HFFc6 (cell line): ENCODE measurements around the gene MRTFB. TPM values are rescaled to one million over a fixed set of nuclear protein-coding genes. Genes with fewer than 3 reads are reported as not detected.

Source experiments
- DNase-seq: peaks from one replicate; pipeline ENCODE4 v3.0.0-alpha.2; 2018
- H3K27ac Mint-ChIP-seq: 2 replicates; pipeline ENCODE4 v1.8.0; 2020; ENCODE audit warnings: mild to moderate bottlenecking, mixed read lengths
- H3K27me3 Mint-ChIP-seq: 2 replicates; pipeline ENCODE4 v1.8.0; 2021; ENCODE audit warnings: mild to moderate bottlenecking, moderate library complexity, mixed read lengths; ENCODE audit not compliant: insufficient read depth
- H3K36me3 Mint-ChIP-seq: 2 replicates; pipeline ENCODE4 v1.8.0; 2021; ENCODE audit warnings: low read depth, mixed read lengths
- H3K4me1 Mint-ChIP-seq: 2 replicates; pipeline ENCODE4 v1.8.0; 2020; ENCODE audit warnings: low read depth, mixed read lengths
- H3K4me3 Mint-ChIP-seq: 2 replicates; pipeline ENCODE4 v1.8.0; 2020; ENCODE audit warnings: mild to moderate bottlenecking, moderate library complexity, mixed read lengths
- H3K9me3 Mint-ChIP-seq: 2 replicates; pipeline ENCODE4 v1.8.0; 2020; ENCODE audit warnings: mild to moderate bottlenecking, mixed read lengths
- total RNA-seq, 6 experiments: library from RNA; stranded (reverse); fragmentation: NEBNext Ultra II Directional; extraction: Animal tissue kit (Norgen Biotek cat#: 25700); gene quantifications; 2 replicates in 1 of 6; 3 replicates in 5 of 6; pipeline ENCODE4 v1.2.3, GENCODE V29; 2021
- TF ChIP-seq, protein P1 (sequence below): fragments of 200-600 bp; sonication (generic); IDR thresholded peaks from 2 replicates; pipeline ENCODE4 v1.5.0; 2021; ENCODE audit warnings: antibody characterized with exemption, mild to moderate bottlenecking

Gene MRTFB
- total RNA-seq, 6 experiments from 2014 or later: 10.3 to 16.9 (median 14.0) TPM

- Mint-ChIP-seq H3K4me1 (peaks cover 36% of the 10 kb centered on the region), H3K27ac (no peak overlapping the region), H3K27me3 (no peaks in the 10 kb centered on the region; the same call in 1 of the 2 replicates), H3K36me3 (no peaks in the 10 kb centered on the region), H3K9me3 (no peaks in the 10 kb centered on the region), H3K4me3 (no peak overlapping the region)
- TF ChIP-seq, protein P1, sequence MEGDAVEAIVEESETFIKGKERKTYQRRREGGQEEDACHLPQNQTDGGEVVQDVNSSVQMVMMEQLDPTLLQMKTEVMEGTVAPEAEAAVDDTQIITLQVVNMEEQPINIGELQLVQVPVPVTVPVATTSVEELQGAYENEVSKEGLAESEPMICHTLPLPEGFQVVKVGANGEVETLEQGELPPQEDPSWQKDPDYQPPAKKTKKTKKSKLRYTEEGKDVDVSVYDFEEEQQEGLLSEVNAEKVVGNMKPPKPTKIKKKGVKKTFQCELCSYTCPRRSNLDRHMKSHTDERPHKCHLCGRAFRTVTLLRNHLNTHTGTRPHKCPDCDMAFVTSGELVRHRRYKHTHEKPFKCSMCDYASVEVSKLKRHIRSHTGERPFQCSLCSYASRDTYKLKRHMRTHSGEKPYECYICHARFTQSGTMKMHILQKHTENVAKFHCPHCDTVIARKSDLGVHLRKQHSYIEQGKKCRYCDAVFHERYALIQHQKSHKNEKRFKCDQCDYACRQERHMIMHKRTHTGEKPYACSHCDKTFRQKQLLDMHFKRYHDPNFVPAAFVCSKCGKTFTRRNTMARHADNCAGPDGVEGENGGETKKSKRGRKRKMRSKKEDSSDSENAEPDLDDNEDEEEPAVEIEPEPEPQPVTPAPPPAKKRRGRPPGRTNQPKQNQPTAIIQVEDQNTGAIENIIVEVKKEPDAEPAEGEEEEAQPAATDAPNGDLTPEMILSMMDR: no peak
- DNase-seq: no peak
Measured at GRCh38 chr16:14193316-14193871, 122.3 kb downstream of the MRTFB start.

DNA sequence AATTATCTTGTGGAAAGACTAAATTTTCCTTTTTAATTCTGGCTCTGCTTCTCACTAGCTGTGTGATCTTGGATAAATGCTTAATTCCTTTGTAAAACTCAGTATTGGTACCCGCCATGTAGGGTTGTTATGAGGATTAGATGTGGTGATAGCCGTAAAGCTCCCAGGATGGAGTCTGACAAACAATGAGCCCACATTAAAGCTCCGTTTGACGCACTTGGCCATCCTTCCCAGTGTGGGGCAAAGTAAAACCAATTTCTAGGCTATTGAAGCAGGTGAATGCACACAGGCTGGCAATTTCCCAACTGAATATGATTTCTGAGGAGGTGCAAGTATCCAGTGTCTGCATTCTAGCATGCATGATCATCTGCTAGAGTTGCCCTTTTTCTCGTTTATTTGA lies 123.6 kb downstream of the MRTFB start:
- Mint-ChIP-seq H3K36me3 (no peaks in the 10 kb centered on the region), H3K27ac (no peak overlapping the region)
- TF ChIP-seq, protein P1: no peak

DNA sequence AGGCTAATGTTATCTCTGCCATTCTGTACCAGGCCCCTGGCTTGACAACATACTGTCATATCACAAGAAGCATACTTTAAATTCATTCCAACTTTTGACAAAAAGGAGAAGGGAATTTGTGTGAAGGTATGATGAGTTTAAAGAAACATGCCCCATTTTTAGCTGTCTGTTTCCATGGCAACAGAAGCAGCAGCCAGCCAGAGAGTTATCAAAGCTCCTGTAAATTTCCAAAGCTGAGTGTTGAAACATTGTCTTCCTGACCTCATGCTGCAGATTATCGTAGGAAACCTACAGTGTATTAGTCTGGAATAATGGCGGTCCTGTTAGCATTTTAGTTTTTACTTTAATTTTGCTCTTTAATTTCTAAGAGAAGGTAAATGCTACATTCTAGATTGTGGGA lies 124.9 kb downstream of the MRTFB start:
- Mint-ChIP-seq H3K4me1 (peaks cover 42% of the 10 kb centered on the region), H3K9me3 (no peaks in the 10 kb centered on the region), H3K4me3 (no peak overlapping the region), H3K36me3 (peaks cover 6% of the 10 kb centered on the region; the same call in 1 of the 2 replicates), H3K27ac (no peak overlapping the region), H3K27me3 (no peaks in the 10 kb centered on the region; the same call in 1 of the 2 replicates)
- DNase-seq: no peak
- TF ChIP-seq, protein P1: no peak

More for the DNA sequence above, 123.6 kb downstream of the MRTFB start:
- no peak overlapping the region for H3K4me3 Mint-ChIP-seq
- peaks cover 34% of the 10 kb centered on the region for H3K4me1 Mint-ChIP-seq
- no peak for DNase-seq
- H3K27me3 Mint-ChIP-seq: no peaks in the 10 kb centered on the region; the same call in 1 of the 2 replicates
- no peaks in the 10 kb centered on the region for H3K9me3 Mint-ChIP-seq

- Mint-ChIP-seq H3K9me3 (no peaks in the 10 kb centered on the region), H3K27me3 (no peaks in the 10 kb centered on the region), H3K27ac (no peak overlapping the region), H3K36me3 (peaks cover 6% of the 10 kb centered on the region; the same call in 1 of the 2 replicates), H3K4me1 (peaks cover 42% of the 10 kb centered on the region), H3K4me3 (no peak overlapping the region)
- DNase-seq: no peak
- TF ChIP-seq, protein P1: no peak
Measured at GRCh38 chr16:14196539-14196938, 125.4 kb downstream of the MRTFB start.

DNA sequence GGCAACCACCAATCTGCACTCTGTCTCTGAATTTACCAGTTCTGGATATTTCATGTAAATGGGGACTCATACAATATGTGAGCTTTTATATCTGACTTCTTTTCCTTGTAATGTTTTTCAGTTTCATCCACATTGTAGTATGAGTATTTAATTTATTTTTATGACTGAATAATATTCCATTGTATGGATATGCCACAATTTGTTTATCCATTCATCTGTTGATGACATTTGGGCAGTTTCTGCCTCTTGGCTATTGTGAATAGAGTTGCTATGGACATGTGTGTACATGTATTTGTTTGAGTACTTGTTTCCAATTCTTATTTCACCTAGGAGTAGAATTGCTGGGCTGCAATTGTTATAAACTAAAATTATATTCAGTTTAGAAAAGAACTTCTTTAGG lies 126.9 kb downstream of the MRTFB start:
- H3K27ac Mint-ChIP-seq: no peak overlapping the region

More for the DNA sequence above, 126.9 kb downstream of the MRTFB start:
- H3K36me3 Mint-ChIP-seq: peaks cover 6% of the 10 kb centered on the region; the same call in 1 of the 2 replicates
- no peak for DNase-seq
- peaks cover 45% of the 10 kb centered on the region for H3K4me1 Mint-ChIP-seq
- TF ChIP-seq, protein P1: no peak
- H3K9me3 Mint-ChIP-seq: no peaks in the 10 kb centered on the region
- no peak overlapping the region for H3K4me3 Mint-ChIP-seq
- H3K27me3 Mint-ChIP-seq: no peaks in the 10 kb centered on the region
